HEK293 (cell line): ENCODE results near the gene UCN2.
A peak's percentile ranks its signal among the peaks of the same experiment; 100 is the strongest.

ENCODE experiments used
- CTCF ChIA-PET: fragments of 350-600 bp; formaldehyde crosslinking; extraction: SDS; loops from one replicate; lab custom pipeline; 2021; ENCODE audit warnings: antibody characterized with exemption; lab: Yijun Ruan, JAX
- POLR2A ChIA-PET: fragments of 300-600 bp; formaldehyde crosslinking; extraction: SDS; loops from one replicate; lab custom pipeline; 2020; ENCODE audit warnings: antibody characterized with exemption, inconsistent platforms; lab: Yijun Ruan, JAX
- H3K27ac ChIP-seq: fragments of 200-500 bp; sonication (Bioruptor generic); 2 replicates; pipeline ENCODE4 v1.5.1; 2014; ENCODE audit warnings: low read depth, low read length, control low read depth, inconsistent platforms; ENCODE audit errors: extremely low read depth
- H3K36me3 ChIP-seq, 2 experiments: fragments of 200-500 bp in 1 of 2; sonication (Bioruptor generic) in 1 of 2; 1 replicate in 1 of 2; 2 replicates in 1 of 2; pipeline ENCODE4 v1.5.1; 2014 to 2017; ENCODE audit warnings: inconsistent platforms in 2 of 2, low read length in 2 of 2; ENCODE audit not compliant: control insufficient read depth in 2 of 2, insufficient read depth in 1 of 2
- H3K4me1 ChIP-seq: fragments of 200-500 bp; sonication (Bioruptor generic); 2 replicates; pipeline ENCODE4 v1.5.1; 2014; ENCODE audit warnings: mild to moderate bottlenecking, low read length, inconsistent platforms; ENCODE audit not compliant: control insufficient read depth, insufficient read depth
- H3K4me3 ChIP-seq: 2 replicates; pipeline ENCODE4 v1.5.1; 2011; ENCODE audit warnings: low read depth, mild to moderate bottlenecking, control low read depth, low read length, moderate library complexity
- H3K9me3 ChIP-seq: fragments of 200-500 bp; sonication (Bioruptor generic); 2 replicates; pipeline ENCODE4 v1.5.1; 2014; ENCODE audit warnings: low read depth, low read length, inconsistent platforms; ENCODE audit not compliant: control insufficient read depth, insufficient read depth
- ATF2 ChIP-seq: fragments of 450-650 bp; formaldehyde crosslinking; IDR thresholded peaks from 2 replicates; pipeline ENCODE4 v1.5.1; 2016; ENCODE audit warnings: missing biosample characterization, missing genetic modification characterization, low read depth
- EGR2 ChIP-seq: fragments of 450-650 bp; formaldehyde crosslinking; IDR thresholded peaks from 2 replicates; pipeline ENCODE4 v1.5.1; 2016; ENCODE audit warnings: low read depth, missing biosample characterization, missing genetic modification characterization
- GLI2 ChIP-seq: fragments of 450-650 bp; formaldehyde crosslinking; IDR thresholded peaks from 2 replicates; pipeline ENCODE4; 2017; ENCODE audit warnings: missing biosample characterization, missing genetic modification characterization, low read depth, borderline replicate concordance
- KLF1 ChIP-seq: fragments of 450-650 bp; formaldehyde crosslinking; IDR thresholded peaks from 2 replicates; pipeline ENCODE4 v1.5.1; 2016; ENCODE audit warnings: missing biosample characterization, missing genetic modification characterization
- OVOL3 ChIP-seq: fragments of 450-650 bp; formaldehyde crosslinking; IDR thresholded peaks from 2 replicates; pipeline ENCODE4 v1.5.1; 2016; ENCODE audit warnings: missing biosample characterization, missing genetic modification characterization
- SP7 ChIP-seq: fragments of 450-650 bp; formaldehyde crosslinking; IDR thresholded peaks from 2 replicates; pipeline ENCODE4 v1.5.1; 2016; ENCODE audit warnings: missing biosample characterization, missing genetic modification characterization
- ZBTB17 ChIP-seq: fragments of 450-650 bp; formaldehyde crosslinking; IDR thresholded peaks from 2 replicates; pipeline ENCODE4 v1.5.1; 2016; ENCODE audit warnings: missing biosample characterization, missing genetic modification characterization
- ZIC2 ChIP-seq: fragments of 450-650 bp; formaldehyde crosslinking; IDR thresholded peaks from 2 replicates; pipeline ENCODE4 v1.5.1; 2016; ENCODE audit warnings: missing biosample characterization, missing genetic modification characterization
- ZNF10 ChIP-seq: fragments of 450-650 bp; formaldehyde crosslinking; IDR thresholded peaks from 2 replicates; pipeline ENCODE4 v1.5.1; 2017; ENCODE audit warnings: missing biosample characterization, missing genetic modification characterization
- ZNF146 ChIP-seq: fragments of 450-650 bp; formaldehyde crosslinking; IDR thresholded peaks from 2 replicates; pipeline ENCODE4 v1.5.1; 2016; ENCODE audit warnings: missing biosample characterization, missing genetic modification characterization
- ZNF174 ChIP-seq: fragments of 450-650 bp; formaldehyde crosslinking; IDR thresholded peaks from 2 replicates; pipeline ENCODE4 v1.5.0; 2017; ENCODE audit warnings: missing biosample characterization, mild to moderate bottlenecking, missing genetic modification characterization
- ZNF184 ChIP-seq: fragments of 450-650 bp; IDR thresholded peaks from 2 replicates; pipeline ENCODE4 v1.5.1; 2018; ENCODE audit warnings: missing biosample characterization, mild to moderate bottlenecking, missing genetic modification characterization
- ZNF302 ChIP-seq: fragments of 450-650 bp; formaldehyde crosslinking; IDR thresholded peaks from 2 replicates; pipeline ENCODE4 v1.5.1; 2016; ENCODE audit warnings: missing biosample characterization, missing genetic modification characterization, low read depth
- ZNF513 ChIP-seq: fragments of 450-650 bp; IDR thresholded peaks from 2 replicates; pipeline ENCODE4 v1.5.1; 2018; ENCODE audit warnings: missing biosample characterization, missing genetic modification characterization
- ZNF560 ChIP-seq: fragments of 450-650 bp; formaldehyde crosslinking; IDR thresholded peaks from 2 replicates; pipeline ENCODE4 v1.5.1; 2017; ENCODE audit warnings: missing biosample characterization, missing genetic modification characterization, borderline replicate concordance
- ZNF610 ChIP-seq: fragments of 450-650 bp; formaldehyde crosslinking; IDR thresholded peaks from 2 replicates; pipeline ENCODE4 v1.5.1; 2016; ENCODE audit warnings: missing biosample characterization, missing genetic modification characterization, borderline replicate concordance
- ZNF623 ChIP-seq: fragments of 450-650 bp; formaldehyde crosslinking; IDR thresholded peaks from 2 replicates; pipeline ENCODE4 v1.5.1; 2016; ENCODE audit warnings: missing biosample characterization, missing genetic modification characterization

UCN2 gene

DNA sequence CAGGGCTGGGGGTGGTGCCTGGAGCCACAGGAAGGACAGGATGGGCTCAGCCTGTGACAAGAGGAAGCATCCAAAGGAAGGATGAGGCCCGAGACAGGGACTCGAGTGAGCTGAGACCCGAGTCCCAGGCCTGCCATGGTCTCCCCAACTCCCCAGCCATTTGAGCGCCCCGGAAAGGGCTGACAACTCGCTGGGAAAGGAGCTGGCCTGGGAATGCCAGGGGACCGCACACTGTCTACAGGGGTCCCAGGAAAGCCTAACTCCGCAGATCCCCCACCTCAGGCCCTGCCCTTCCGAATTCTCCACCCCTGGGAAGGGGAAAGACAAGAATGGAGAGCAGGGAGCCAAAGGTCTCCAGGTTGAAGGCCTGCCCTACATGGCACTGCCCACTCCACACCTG lies 38.6 kb downstream of the UCN2 start:
- Histone ChIP-seq H3K4me3 (no peak overlapping the region), H3K36me3 (peaks cover 0 to 3% of the 10 kb centered on the region in 2 experiments; a peak in 2 of 3 replicates), H3K9me3 (no peaks in the 10 kb centered on the region), H3K4me1 (no peaks in the 10 kb centered on the region), H3K27ac (no peak overlapping the region)
- TF ChIP-seq ZNF513 (tag by site-specific recombination) = no peak
- CTCF ChIA-PET = interaction anchor here (1.0 kb wide), 1 partner anchor 24 kb away, joined by 3 read pairs; no protein-coding TSS in a partner anchor
- POLR2A ChIA-PET = no interaction called here

- POLR2A ChIA-PET = no interaction called here
- H3K4me3 ChIP-seq = no peak overlapping the region
- H3K4me1 ChIP-seq = no peaks in the 10 kb centered on the region
- CTCF ChIA-PET = no interaction called here
- H3K9me3 ChIP-seq = no peaks in the 10 kb centered on the region
- no peaks in the 10 kb centered on the region for H3K36me3 ChIP-seq
- TF ChIP-seq KLF1 (peak; percentile 55; the same call in 1 of the 2 replicates), ZNF10 (tag by site-specific recombination) (no peak)
- H3K27ac ChIP-seq = no peak overlapping the region
Measured at GRCh38 chr3:48521635-48522034, 41.9 kb downstream of the UCN2 start.

- H3K4me3 ChIP-seq = no peak overlapping the region
- TF ChIP-seq SP7 (tag by site-specific recombination) = no peak
- TF ChIP-seq ZIC2 (tag by site-specific recombination) = peak; percentile 23; the same call in 1 of the 2 replicates
- H3K9me3 ChIP-seq = no peaks in the 10 kb centered on the region
- H3K4me1 ChIP-seq = no peaks in the 10 kb centered on the region
- no peak overlapping the region for H3K27ac ChIP-seq
- H3K36me3 ChIP-seq = no peaks in the 10 kb centered on the region
- CTCF ChIA-PET = no interaction called here
- POLR2A ChIA-PET = no interaction called here
Measured at GRCh38 chr3:48519277-48519643, 44.3 kb downstream of the UCN2 start.

DNA sequence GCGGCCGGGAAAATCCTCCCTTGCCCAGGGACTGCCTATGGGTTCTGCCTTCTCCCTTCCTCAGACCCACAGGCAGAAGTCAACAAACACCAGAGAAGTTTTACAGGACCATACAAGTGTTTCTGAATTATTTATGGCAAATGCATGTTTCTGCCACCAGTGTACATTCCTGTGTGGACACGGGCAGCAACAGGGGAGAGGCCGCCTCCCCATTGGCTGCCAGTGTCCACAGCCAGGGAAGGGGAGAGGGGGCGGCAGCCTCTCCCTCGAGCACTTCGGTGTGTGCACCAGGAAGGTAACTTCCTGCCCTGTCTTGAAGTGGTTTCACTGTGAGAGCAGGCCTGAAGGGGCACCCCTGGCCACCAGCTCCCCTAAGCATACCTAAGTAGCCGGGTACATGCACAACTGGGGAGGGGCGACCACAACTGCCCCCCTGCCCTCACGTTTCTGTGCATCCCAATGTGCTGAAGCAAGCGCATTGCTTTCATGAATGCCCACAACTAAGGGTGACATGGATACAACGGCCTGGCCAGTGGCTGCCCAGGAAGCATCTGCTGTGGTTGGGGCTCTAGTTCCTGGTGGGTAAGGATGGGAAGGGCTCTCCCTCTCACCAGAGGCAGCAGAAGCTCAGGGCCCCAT lies 44.8 kb downstream of the UCN2 start:
- Histone ChIP-seq H3K4me3 (no peak overlapping the region), H3K27ac (no peak overlapping the region), H3K9me3 (no peaks in the 10 kb centered on the region), H3K4me1 (no peaks in the 10 kb centered on the region), H3K36me3 (no peaks in the 10 kb centered on the region)
- ChIA-PET POLR2A (no interaction called here), CTCF (no interaction called here)
- no peak for TF ChIP-seq ZNF610 (tag by site-specific recombination)
- no peak for TF ChIP-seq ZNF146 (tag by site-specific recombination)
- TF ChIP-seq ZNF623 = no peak
- TF ChIP-seq EGR2 = no peak
- TF ChIP-seq ZBTB17 = no peak
- no peak for TF ChIP-seq ZNF174 (tag by site-specific recombination)
- TF ChIP-seq OVOL3 (tag by site-specific recombination) = no peak
- no peak for TF ChIP-seq ZNF302 (tag by site-specific recombination)
- no peak for TF ChIP-seq GLI2 (tag by site-specific recombination)
- no peak for TF ChIP-seq ZNF184 (tag by site-specific recombination)

GRCh38 chr3:48518069-48518468 lies 45.5 kb downstream of the UCN2 start:
- no peaks in the 10 kb centered on the region for H3K4me1 ChIP-seq
- no peaks in the 10 kb centered on the region for H3K9me3 ChIP-seq
- H3K27ac ChIP-seq = no peak overlapping the region
- no peak overlapping the region for H3K4me3 ChIP-seq
- no peaks in the 10 kb centered on the region for H3K36me3 ChIP-seq
- TF ChIP-seq ATF2 (tag by site-specific recombination) (no peak), ZNF560 (no peak)
- ChIA-PET CTCF (no interaction called here), POLR2A (no interaction called here)
